Panc1 (cell line): ENCODE results near the gene ATP1A1. TPM values are rescaled to one million over a fixed set of nuclear protein-coding genes. Genes with fewer than 3 reads are reported as not detected.

Experiments
- ATAC-seq: fragments of 200-7000 bp; cut with Tn5 transposase; 2 replicates; pipeline ENCODE4 v1.9.1; 2020; ENCODE audit warnings: mild to moderate bottlenecking, moderate library complexity
- BruUV-seq: library from RNA; stranded (reverse); fragments of 400-500 nt; replicated peaks from 2 replicates; lab custom pipeline; 2021; lab: Mats Ljungman, UMichigan
- CTCF ChIA-PET: fragments of 300-600 bp; sonication (Branson Sonifier 250); formaldehyde crosslinking; loops from one replicate; lab custom pipeline; 2022; ENCODE audit warnings: antibody characterized with exemption; lab: Charles Lee
- POLR2A ChIA-PET: fragments of 300-600 bp; sonication (Branson Sonifier 250); formaldehyde crosslinking; loops from one replicate; lab custom pipeline; 2022; ENCODE audit warnings: antibody characterized with exemption; lab: Charles Lee
- DNase-seq: peaks from one replicate; pipeline ENCODE4 v3.0.0-alpha.2; 2010; ENCODE audit warnings: low read depth, low spot score
- H3K27ac ChIP-seq: 2 replicates; pipeline ENCODE4 v1.5.1; 2011; ENCODE audit warnings: mild to moderate bottlenecking, low read length, inconsistent platforms
- H3K27me3 ChIP-seq: fragments of 200-500 bp; sonication (Bioruptor generic); 2 replicates; pipeline ENCODE4 v1.6.0; 2014; ENCODE audit warnings: low read length, inconsistent platforms; ENCODE audit not compliant: control insufficient read depth, insufficient read depth
- H3K36me3 ChIP-seq: fragments of 200-500 bp; sonication (Bioruptor generic); 2 replicates; pipeline ENCODE4 v1.5.1; 2014; ENCODE audit warnings: inconsistent platforms, mild to moderate bottlenecking, low read length, moderate library complexity; ENCODE audit not compliant: control insufficient read depth, insufficient read depth
- H3K4me1 ChIP-seq: 2 replicates; pipeline ENCODE4 v1.5.1; 2011; ENCODE audit warnings: inconsistent platforms, mild to moderate bottlenecking, low read length, moderate library complexity; ENCODE audit not compliant: control insufficient read depth, insufficient read depth
- H3K4me3 ChIP-seq, 2 experiments: 2 replicates each; pipeline ENCODE4 v1.5.1; 2011 to 2012; ENCODE audit warnings: low read depth in 2 of 2, low read length in 2 of 2, mild to moderate bottlenecking in 2 of 2, inconsistent platforms in 1 of 2, moderate library complexity in 1 of 2
- H3K9me3 ChIP-seq: fragments of 200-500 bp; sonication (Bioruptor generic); 2 replicates; pipeline ENCODE4 v1.5.1; 2014; ENCODE audit warnings: low read depth, mild to moderate bottlenecking, inconsistent platforms, low read length, moderate library complexity; ENCODE audit not compliant: control insufficient read depth, insufficient read depth
- POLR2AphosphoS5 ChIP-seq: IDR thresholded peaks from 2 replicates; pipeline ENCODE4 v1.6.1; 2012; ENCODE audit warnings: mild to moderate bottlenecking, low read depth, low read length, moderate library complexity
- REST ChIP-seq, 2 experiments: IDR thresholded peaks; 2 replicates each; pipeline ENCODE4 v1.6.1; 2011 to 2012; ENCODE audit warnings: low read depth in 2 of 2, control low read depth in 1 of 2, low read length in 1 of 2, mild to moderate bottlenecking in 1 of 2, moderate library complexity in 1 of 2; ENCODE audit not compliant: insufficient read depth in 1 of 2
- SIN3A ChIP-seq: IDR thresholded peaks from 2 replicates; pipeline ENCODE4 v1.6.1; 2012; ENCODE audit warnings: low read depth, mild to moderate bottlenecking, low read length, moderate library complexity, borderline replicate concordance; ENCODE audit not compliant: insufficient read depth
- TCF7L2 ChIP-seq: IDR thresholded peaks from 2 replicates; pipeline ENCODE4 v1.6.1; 2011; ENCODE audit warnings: mild to moderate bottlenecking, low read depth, low read length, inconsistent platforms
- in situ Hi-C: cut with HindIII; loops from 2 replicates; pipeline ENCODE4 v1.10.0; 2016; ENCODE audit warnings: low sequenced_read_pairs, low pct_unique_long_range_greater_than_20kb
- intact Hi-C: fragments of 100-400 bp; cut with micrococcal nuclease; formaldehyde crosslinking; loops from one replicate; pipeline ENCODE4 v1.10.0; 2022; ENCODE audit not compliant: unreplicated experiment
- total RNA-seq: library from RNA; stranded (reverse); gene quantifications from one replicate; pipeline ENCODE4 v1.2.1, GENCODE V29; 2021; ENCODE audit not compliant: unreplicated experiment

ATP1A1 gene
- total RNA-seq, 1 experiment from 2014 or later: 131 TPM

- Histone ChIP-seq H3K4me3 (no peak overlapping the region), H3K36me3 (no peaks in the 10 kb centered on the region), H3K9me3 (no peaks in the 10 kb centered on the region), H3K27ac (no peak overlapping the region), H3K4me1 (no peaks in the 10 kb centered on the region), H3K27me3 (no peaks in the 10 kb centered on the region; the same call in 1 of the 2 replicates)
- in situ Hi-C loops (no loop called here), intact Hi-C loops (no loop called here)
- ChIA-PET POLR2A (no interaction called here), CTCF (no interaction called here)
- DNase-seq: no peak
- no peak for ATAC-seq
- TF ChIP-seq POLR2AphosphoS5 (no peak), TCF7L2 (no peak)
- BruUV-seq: no TSS peak
These were observed 25.9 kb upstream of the ATP1A1 start for GRCh38 chr1:116346943-116347673.

- no peak overlapping the region for H3K27ac ChIP-seq
- BruUV-seq: no TSS peak
- ChIA-PET POLR2A (no interaction called here), CTCF (no interaction called here)
- intact Hi-C loops (no loop called here), in situ Hi-C loops (no loop called here)
- no peak for DNase-seq
- H3K4me1 ChIP-seq: no peaks in the 10 kb centered on the region
- no peaks in the 10 kb centered on the region for H3K9me3 ChIP-seq
- TF ChIP-seq SIN3A: no peak
- no peak overlapping the region for H3K4me3 ChIP-seq
- no peak for ATAC-seq
- no peaks in the 10 kb centered on the region; the same call in 1 of the 2 replicates for H3K27me3 ChIP-seq
- H3K36me3 ChIP-seq: no peaks in the 10 kb centered on the region
These were observed 25.3 kb upstream of the ATP1A1 start for GRCh38 chr1:116347696-116348095.

- no peak overlapping the region for H3K27ac ChIP-seq
- no peak for DNase-seq
- no peaks in the 10 kb centered on the region for H3K9me3 ChIP-seq
- in situ Hi-C loops (no loop called here), intact Hi-C loops (no loop called here)
- no peaks in the 10 kb centered on the region for H3K4me1 ChIP-seq
- ChIA-PET POLR2A (no interaction called here), CTCF (no interaction called here)
- BruUV-seq: no TSS peak
- ATAC-seq: no peak
- H3K4me3 ChIP-seq: no peak overlapping the region
- H3K27me3 ChIP-seq: no peaks in the 10 kb centered on the region; the same call in 1 of the 2 replicates
- TF ChIP-seq REST (IDR thresholded peaks at IDR 0.05; ENCODE audit: insufficient read depth in 1 of 2, low read depth in 2 of 2, low read length in 1 of 2): no peak
- no peak for TF ChIP-seq TCF7L2
- TF ChIP-seq SIN3A: no peak
- TF ChIP-seq POLR2AphosphoS5: no peak
- H3K36me3 ChIP-seq: no peaks in the 10 kb centered on the region
These were observed 22.9 kb upstream of the ATP1A1 start for GRCh38 chr1:116350097-116350645.
